Endodermal cell (in vitro differentiated cells): Measurements from ENCODE around the gene CHDH. TPM values are rescaled to one million over a fixed set of nuclear protein-coding genes. Genes with fewer than 3 reads are reported as not detected.

ENCODE experiments used
- DNase-seq: peaks from one replicate; pipeline ENCODE4 v3.0.0-alpha.2; 2017
- H3K27ac ChIP-seq: 2 replicates; pipeline ENCODE4 v1.5.1; 2013; ENCODE audit warnings: mild to moderate bottlenecking, low read depth, low read length, moderate library complexity
- H3K27me3 ChIP-seq: 2 replicates; pipeline ENCODE4 v1.6.1; 2013; ENCODE audit warnings: mild to moderate bottlenecking, low read length, moderate library complexity; ENCODE audit not compliant: insufficient read depth, control insufficient read depth, poor library complexity, severe bottlenecking
- H3K36me3 ChIP-seq: 2 replicates; pipeline ENCODE4 v1.7.0; 2013; ENCODE audit warnings: mild to moderate bottlenecking, low read length, moderate library complexity; ENCODE audit not compliant: control insufficient read depth, insufficient read depth
- H3K4me1 ChIP-seq: one replicate; pipeline ENCODE4 v1.7.0; 2013; ENCODE audit warnings: low read length; ENCODE audit not compliant: control insufficient read depth, insufficient read depth
- H3K4me3 ChIP-seq: 2 replicates; pipeline ENCODE4 v1.5.1; 2013; ENCODE audit warnings: mild to moderate bottlenecking, low read length, moderate library complexity
- H3K9ac ChIP-seq: 2 replicates; pipeline ENCODE4 v1.6.1; 2013; ENCODE audit warnings: mild to moderate bottlenecking, low read length, moderate library complexity; ENCODE audit not compliant: poor library complexity, severe bottlenecking; ENCODE audit errors: extremely low read depth
- H3K9me3 ChIP-seq: 2 replicates; pipeline ENCODE4 v1.6.1; 2013; ENCODE audit warnings: mild to moderate bottlenecking, low read length, moderate library complexity; ENCODE audit not compliant: control insufficient read depth
- H3K27ac Mint-ChIP-seq: 2 replicates; pipeline ENCODE4 v1.8.0; 2020; ENCODE audit warnings: mixed read lengths
- H3K27me3 Mint-ChIP-seq: 2 replicates; pipeline ENCODE4 v1.8.0; 2021; ENCODE audit warnings: mild to moderate bottlenecking, mixed read lengths; ENCODE audit not compliant: insufficient read depth
- H3K36me3 Mint-ChIP-seq: 2 replicates; pipeline ENCODE4 v1.8.0; 2020; ENCODE audit warnings: low read depth, mixed read lengths
- H3K4me1 Mint-ChIP-seq: 2 replicates; pipeline ENCODE4 v1.8.0; 2020; ENCODE audit warnings: mixed read lengths
- H3K4me3 Mint-ChIP-seq: 2 replicates; pipeline ENCODE4 v1.8.0; 2020; ENCODE audit warnings: mild to moderate bottlenecking, moderate library complexity, mixed read lengths
- H3K9me3 Mint-ChIP-seq: 2 replicates; pipeline ENCODE4 v1.8.0; 2020; ENCODE audit warnings: mild to moderate bottlenecking, mixed read lengths
- WGBS, 2 experiments: methylation state at CpG; one replicate each; pipeline versions ENCODE4 v1.1.5 to v1.1.7; 2013; ENCODE audit warnings: missing lambda C conversion rate in 2 of 2, mixed read lengths in 1 of 2; ENCODE audit not compliant: insufficient coverage in 1 of 2, insufficient read length in 1 of 2; 5-methylcytosine and 5-hydroxymethylcytosine counted together
- total RNA-seq, 2 donors: library from RNA; stranded (reverse); fragmentation: NEBNext Ultra II Directional in 1 of 2; extraction: Animal tissue kit (Norgen Biotek cat#: 25700) in 1 of 2; gene quantifications; 2 replicates in 1 of 2; 3 replicates in 1 of 2; pipeline ENCODE4 v1.2.1, GENCODE V29; 2021
- TF ChIP-seq, protein P1 (sequence below): fragments of 200-600 bp; sonication (generic); conservative IDR thresholded peaks from 2 replicates; pipeline ENCODE4 v1.5.0; 2021; ENCODE audit warnings: antibody characterized with exemption, mild to moderate bottlenecking

CHDH gene
- total RNA-seq, 2 donors from 2014 or later, result 12.7 to 21.4 TPM

DNA sequence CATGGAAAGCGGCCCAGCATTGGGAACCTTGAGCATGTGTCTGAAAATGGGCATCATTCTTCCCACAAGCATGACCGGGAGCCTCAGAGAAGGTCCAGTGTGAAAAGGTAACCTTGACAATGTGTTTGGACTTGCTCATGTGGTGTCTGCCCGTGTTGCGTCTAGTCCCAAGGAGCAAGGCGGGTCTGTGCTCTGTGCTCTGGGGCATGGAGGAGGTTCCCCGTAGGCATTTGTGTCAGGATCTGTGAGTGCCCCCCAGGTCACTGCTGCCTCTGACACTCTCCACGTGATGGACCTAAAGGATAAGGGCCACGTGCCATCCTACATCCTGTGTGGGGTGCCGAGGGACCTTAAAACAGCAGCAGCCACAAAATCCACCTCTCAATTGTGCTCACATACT is 44.9 kb downstream of the CHDH start:
- H3K27ac ChIP-seq, result no peak overlapping the region
- no peaks in the 10 kb centered on the region for H3K36me3 ChIP-seq
- TF ChIP-seq, protein P1, sequence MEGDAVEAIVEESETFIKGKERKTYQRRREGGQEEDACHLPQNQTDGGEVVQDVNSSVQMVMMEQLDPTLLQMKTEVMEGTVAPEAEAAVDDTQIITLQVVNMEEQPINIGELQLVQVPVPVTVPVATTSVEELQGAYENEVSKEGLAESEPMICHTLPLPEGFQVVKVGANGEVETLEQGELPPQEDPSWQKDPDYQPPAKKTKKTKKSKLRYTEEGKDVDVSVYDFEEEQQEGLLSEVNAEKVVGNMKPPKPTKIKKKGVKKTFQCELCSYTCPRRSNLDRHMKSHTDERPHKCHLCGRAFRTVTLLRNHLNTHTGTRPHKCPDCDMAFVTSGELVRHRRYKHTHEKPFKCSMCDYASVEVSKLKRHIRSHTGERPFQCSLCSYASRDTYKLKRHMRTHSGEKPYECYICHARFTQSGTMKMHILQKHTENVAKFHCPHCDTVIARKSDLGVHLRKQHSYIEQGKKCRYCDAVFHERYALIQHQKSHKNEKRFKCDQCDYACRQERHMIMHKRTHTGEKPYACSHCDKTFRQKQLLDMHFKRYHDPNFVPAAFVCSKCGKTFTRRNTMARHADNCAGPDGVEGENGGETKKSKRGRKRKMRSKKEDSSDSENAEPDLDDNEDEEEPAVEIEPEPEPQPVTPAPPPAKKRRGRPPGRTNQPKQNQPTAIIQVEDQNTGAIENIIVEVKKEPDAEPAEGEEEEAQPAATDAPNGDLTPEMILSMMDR, result no peak
- WGBS, 2 experiments, result 94 to 95% methylated on average over 8 to 9 of the region's 9 CpGs
- Mint-ChIP-seq H3K27ac (no peak overlapping the region), H3K4me3 (no peak overlapping the region), H3K36me3 (no peaks in the 10 kb centered on the region), H3K4me1 (no peaks in the 10 kb centered on the region), H3K27me3 (peaks cover 2% of the 10 kb centered on the region), H3K9me3 (no peaks in the 10 kb centered on the region)
- DNase-seq, result no peak
- H3K9ac ChIP-seq, result no peak overlapping the region
- H3K4me3 ChIP-seq, result no peak overlapping the region
- no peaks in the 10 kb centered on the region for H3K27me3 ChIP-seq
- H3K4me1 ChIP-seq, result no peaks in the 10 kb centered on the region
- no peaks in the 10 kb centered on the region for H3K9me3 ChIP-seq

DNA sequence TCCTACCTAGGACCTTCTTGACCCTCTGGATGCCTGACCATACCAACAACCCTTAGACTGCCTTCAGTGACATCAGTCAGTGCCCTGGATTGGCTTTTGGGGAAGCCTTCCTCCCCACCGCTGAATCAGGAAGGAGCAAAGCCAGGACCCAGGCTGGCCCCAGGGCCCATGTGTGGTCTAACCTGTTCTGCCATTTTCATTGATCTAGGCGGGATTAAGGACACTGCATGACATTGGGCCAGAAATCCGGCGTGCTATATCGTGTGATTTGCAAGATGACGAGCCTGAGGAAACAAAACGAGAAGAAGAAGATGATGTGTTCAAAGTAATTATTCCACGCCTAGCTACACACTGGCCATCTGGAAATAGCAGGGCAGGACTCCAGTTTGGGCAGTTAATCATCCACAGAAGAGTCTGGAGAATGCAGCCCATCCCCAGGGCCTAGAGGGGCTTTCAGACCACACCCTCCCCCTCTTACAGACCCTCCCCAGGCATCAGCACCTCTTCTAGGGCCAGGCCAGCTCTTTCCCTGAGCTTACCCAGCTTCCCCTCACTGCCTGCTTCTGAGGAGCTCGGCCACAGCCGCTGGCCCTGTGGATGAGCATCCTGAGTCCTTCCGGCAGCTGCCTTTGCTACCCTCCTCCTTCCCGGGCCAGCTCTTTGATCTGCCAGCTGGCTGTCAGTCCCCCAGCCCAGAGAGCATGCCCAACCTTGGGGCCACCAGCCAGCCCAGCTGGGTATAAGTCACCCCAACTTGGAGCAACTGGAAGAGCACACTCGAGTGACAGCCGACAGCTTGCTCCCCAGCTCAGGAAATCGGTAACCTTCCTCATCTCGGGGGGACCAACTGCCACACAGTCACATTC is 45.9 kb downstream of the CHDH start:
- no peak overlapping the region for H3K4me3 Mint-ChIP-seq
- no peak overlapping the region for H3K27ac Mint-ChIP-seq
- H3K9ac ChIP-seq, result no peak overlapping the region
- no peaks in the 10 kb centered on the region for H3K36me3 ChIP-seq
- no peaks in the 10 kb centered on the region for H3K9me3 Mint-ChIP-seq
- DNase-seq, result no peak
- WGBS, 2 experiments, result 88 to 93% methylated on average over 16 of the region's 16 CpGs
- peaks cover 2% of the 10 kb centered on the region for H3K27me3 Mint-ChIP-seq
- no peak overlapping the region for H3K4me3 ChIP-seq
- H3K4me1 Mint-ChIP-seq, result no peaks in the 10 kb centered on the region
- no peaks in the 10 kb centered on the region for H3K27me3 ChIP-seq
- TF ChIP-seq, protein P1, result no peak
- H3K27ac ChIP-seq, result no peak overlapping the region
- H3K9me3 ChIP-seq, result no peaks in the 10 kb centered on the region
- no peaks in the 10 kb centered on the region for H3K4me1 ChIP-seq
- H3K36me3 Mint-ChIP-seq, result no peaks in the 10 kb centered on the region

DNA sequence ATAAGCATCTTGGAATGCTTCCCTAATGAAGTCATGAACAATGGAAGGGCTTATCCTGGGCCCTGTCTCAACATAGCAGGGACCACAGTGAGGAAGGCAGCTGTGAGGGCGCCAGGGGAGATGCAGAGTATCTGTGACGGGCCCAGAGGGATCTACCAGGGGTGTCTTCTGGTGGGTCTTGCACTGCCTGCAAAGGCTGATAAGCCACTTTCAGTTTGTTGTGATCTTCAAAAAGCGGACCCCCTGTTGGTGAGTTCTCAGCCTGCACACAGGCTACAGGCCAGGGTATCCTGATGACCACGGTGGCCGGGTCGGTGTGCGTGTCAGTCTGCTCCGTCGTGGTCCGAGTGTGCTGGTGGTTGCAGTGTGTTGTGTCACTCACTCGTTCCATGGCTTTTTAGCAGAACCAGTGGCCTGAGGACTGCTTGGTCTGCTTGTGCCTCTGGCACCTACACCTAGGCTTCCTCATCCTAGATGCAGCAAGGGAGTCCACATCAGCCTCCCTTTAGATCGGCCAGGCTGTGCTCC is 46.8 kb downstream of the CHDH start:
- TF ChIP-seq, protein P1, result peak; percentile 27
- no peaks in the 10 kb centered on the region for H3K9me3 ChIP-seq
- no peak overlapping the region for H3K27ac Mint-ChIP-seq
- H3K36me3 Mint-ChIP-seq, result no peaks in the 10 kb centered on the region
- H3K9me3 Mint-ChIP-seq, result no peaks in the 10 kb centered on the region
- 93 to 96% methylated on average over 9 to 12 of the region's 12 CpGs for WGBS, 2 experiments
- no peaks in the 10 kb centered on the region for H3K36me3 ChIP-seq
- no peak overlapping the region for H3K9ac ChIP-seq
- H3K4me1 ChIP-seq, result no peaks in the 10 kb centered on the region
- no peak overlapping the region for H3K4me3 ChIP-seq
- no peaks in the 10 kb centered on the region for H3K4me1 Mint-ChIP-seq
- H3K27me3 ChIP-seq, result no peaks in the 10 kb centered on the region
- DNase-seq, result no peak
- H3K4me3 Mint-ChIP-seq, result no peak overlapping the region
- H3K27ac ChIP-seq, result no peak overlapping the region
- peaks cover 2% of the 10 kb centered on the region for H3K27me3 Mint-ChIP-seq
